SH-SY5Y (cell line): ENCODE results near the gene CCDC13.

Experiments used
- GATA2 ChIP-seq: IDR thresholded peaks from 2 replicates; pipeline ENCODE4 v1.6.1; 2011; ENCODE audit warnings: mild to moderate bottlenecking, low read depth, low read length
- GATA3 ChIP-seq: IDR thresholded peaks from 2 replicates; pipeline ENCODE4 v1.6.1; 2011; ENCODE audit warnings: low read depth, mild to moderate bottlenecking, low read length, moderate library complexity

The CCDC13 gene

GRCh38 chr3:42803414-42804105, 30.5 kb upstream of the CCDC13 start:
- TF ChIP-seq GATA2 (0 out of 2 replicates have a peak, but pooled peaks have one; percentile 24), GATA3 (no peak)

DNA sequence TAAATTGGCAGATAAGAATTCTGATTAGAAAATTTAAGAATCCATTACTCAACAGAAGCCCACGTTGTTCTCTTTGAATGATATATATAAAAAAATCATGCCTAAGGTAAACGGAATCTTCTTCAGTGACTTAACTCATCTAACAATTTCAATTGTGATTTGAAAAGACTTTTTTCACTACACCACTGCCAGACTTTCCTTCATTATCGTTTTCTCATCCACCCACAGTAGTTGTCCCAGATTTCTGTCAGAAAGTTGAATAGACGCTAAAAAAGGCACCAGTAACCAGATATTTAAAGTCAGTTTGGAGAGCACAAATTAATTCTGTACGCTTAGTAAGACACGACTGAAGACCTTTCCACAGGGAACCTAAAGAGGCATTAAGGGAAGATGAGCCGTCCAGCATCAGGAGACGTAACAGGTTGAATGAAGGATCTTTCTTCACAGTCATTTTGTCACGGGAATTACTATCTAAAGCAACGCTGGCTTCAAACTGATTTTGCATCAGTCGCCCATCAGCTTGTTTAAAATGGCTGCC, 29.9 kb upstream of the CCDC13 start:
- TF ChIP-seq GATA3 (no peak), GATA2 (no peak)

DNA sequence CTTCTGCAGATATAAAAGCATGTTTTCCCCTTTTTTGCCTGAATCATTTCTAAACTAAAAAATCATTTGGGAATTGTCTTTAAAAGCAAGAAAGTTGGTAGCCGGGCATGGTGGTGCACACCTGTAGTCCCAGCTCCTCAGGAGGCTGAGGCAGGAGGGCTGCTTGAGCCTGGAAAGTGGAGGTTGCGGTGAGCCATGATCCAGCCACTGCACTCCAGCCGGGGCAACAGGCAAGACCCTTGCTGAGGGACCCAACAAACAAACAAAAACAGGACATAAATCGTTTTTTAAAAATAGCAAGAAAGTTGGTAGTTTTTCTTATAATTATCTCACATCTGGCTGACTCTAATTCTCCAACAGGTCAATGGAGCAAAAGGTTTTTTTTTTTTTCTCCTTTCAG, 28.7 kb upstream of the CCDC13 start:
- TF ChIP-seq GATA2, result no peak

DNA sequence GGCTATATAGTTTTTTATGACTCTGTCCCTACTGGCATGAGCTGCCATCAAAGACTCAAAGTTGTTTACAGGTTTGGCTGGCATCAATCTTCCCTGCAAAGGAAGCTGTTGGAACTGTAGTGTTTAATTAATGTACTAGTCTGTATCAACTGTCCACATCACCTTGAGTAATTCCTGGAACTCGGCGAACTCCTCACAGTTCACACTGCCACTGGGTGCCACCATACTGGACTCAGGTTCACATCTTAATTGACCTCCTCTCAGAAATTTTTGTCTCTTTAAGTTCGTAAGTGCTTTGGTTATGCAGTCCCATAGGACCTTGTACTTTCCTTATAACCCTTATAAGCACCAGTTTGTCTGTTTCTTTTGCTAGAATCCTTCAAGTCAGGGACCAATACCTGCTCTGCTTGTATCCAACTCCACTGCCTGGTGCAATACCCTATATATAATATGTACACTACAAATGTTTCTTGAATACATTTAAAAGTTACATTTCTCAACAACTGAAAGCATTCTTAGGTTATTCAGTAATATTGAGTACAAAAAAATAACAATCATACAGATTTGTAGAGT, 28.1 kb upstream of the CCDC13 start:
- TF ChIP-seq GATA2, result no peak
- no peak for TF ChIP-seq GATA3

- TF ChIP-seq GATA2 (no peak), GATA3 (no peak)
These were observed 27.2 kb upstream of the CCDC13 start for GRCh38 chr3:42800251-42800650.

DNA sequence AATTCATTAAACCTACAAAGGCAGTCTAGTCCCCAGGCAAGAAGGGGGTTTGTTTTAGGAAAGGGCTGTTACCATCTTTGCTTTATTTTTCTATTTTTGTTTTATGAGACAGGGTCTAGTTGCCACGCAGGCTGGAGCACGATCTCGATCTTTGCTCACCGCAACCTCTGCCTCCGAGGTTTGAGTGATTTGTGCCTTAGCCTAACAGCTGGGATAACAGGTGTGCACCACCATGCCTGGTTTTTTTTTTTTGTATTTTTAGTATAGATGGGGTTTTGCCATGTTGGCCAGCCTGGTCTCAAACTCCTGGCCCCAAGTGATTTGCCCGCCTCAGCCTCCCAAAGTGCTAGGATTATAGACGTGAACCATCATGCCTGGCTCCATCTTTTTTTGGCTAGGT, 26.3 kb upstream of the CCDC13 start:
- no peak for TF ChIP-seq GATA2
- no peak for TF ChIP-seq GATA3

- TF ChIP-seq GATA3 (no peak), GATA2 (no peak)
These were observed 23.4 kb upstream of the CCDC13 start for GRCh38 chr3:42796332-42796885.

- TF ChIP-seq GATA2 (no peak), GATA3 (no peak)
These were observed 22.6 kb upstream of the CCDC13 start for GRCh38 chr3:42795621-42796181.

- no peak for TF ChIP-seq GATA2
- TF ChIP-seq GATA3, result no peak
These were observed 17.7 kb upstream of the CCDC13 start for GRCh38 chr3:42790714-42791229.

GRCh38 chr3:42786631-42787030, 13.6 kb upstream of the CCDC13 start:
- TF ChIP-seq GATA3 (no peak), GATA2 (no peak)

DNA sequence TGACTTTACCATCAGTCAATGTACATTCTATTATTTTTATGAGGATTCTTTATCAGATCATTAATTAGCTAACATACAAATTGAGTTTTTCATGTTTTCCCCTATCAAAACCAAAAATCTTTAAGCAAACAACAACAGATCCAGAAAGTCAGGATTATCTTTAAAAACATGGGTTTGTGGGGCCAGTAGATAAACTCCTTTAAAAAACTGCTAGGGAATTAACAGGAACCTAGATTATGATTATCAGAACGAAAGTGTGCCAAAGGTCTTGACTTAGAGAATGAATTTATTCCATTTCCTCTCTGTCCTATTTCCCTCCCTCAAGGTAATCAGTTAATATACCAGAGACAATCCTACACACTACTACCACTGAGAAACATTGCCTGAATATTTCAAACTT, 13.2 kb upstream of the CCDC13 start:
- TF ChIP-seq GATA3, result no peak
- no peak for TF ChIP-seq GATA2

DNA sequence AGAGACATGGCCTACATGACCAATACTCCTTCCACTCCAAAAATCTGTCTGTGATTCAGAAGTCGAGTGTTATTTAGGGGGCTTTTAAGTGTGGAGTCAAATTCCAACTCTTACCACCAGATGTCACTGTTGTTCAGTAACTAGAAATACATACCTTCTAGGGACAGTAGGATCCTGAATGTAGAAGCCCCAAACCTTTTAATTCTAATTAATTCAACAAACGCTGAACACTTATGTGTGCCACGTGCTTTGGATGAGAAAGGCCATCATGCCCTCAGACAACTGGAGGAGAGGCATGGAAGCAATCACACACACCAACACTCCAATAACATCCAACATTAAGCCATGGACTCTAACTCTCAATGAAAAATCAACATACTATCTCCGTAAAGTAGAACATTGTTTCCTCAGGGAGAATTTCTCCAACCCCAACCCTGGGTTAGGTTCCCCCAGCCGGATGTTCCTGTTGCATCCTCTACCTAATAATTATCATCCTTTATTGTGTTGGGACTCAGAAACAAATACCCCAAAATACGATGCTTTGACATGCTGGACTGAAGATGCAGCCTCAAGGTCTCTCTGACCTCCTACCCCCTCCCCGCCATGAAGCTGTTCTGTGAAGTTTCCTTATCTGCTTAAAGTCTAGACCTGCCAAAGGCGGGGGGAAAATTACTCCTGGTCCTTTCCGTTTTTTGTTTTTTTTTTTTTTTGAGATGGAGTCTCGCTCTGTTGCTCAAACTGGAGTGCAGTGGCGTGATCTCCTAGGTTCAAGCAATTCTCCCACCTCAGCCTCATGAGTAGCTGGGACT, 8.0 kb upstream of the CCDC13 start:
- TF ChIP-seq GATA2, result no peak
- no peak for TF ChIP-seq GATA3

GRCh38 chr3:42780398-42780797, 7.3 kb upstream of the CCDC13 start:
- TF ChIP-seq GATA3 (no peak), GATA2 (no peak)

GRCh38 chr3:42778644-42779043, 5.6 kb upstream of the CCDC13 start:
- no peak for TF ChIP-seq GATA3
- TF ChIP-seq GATA2, result no peak
